Measurements from ENCODE around the gene POMT1. TPM values are rescaled to one million over a fixed set of nuclear protein-coding genes. Genes with fewer than 3 reads are reported as not detected.

POMT1 gene
- total and polyA plus RNA-seq, 2 of the 8 experiments (the other 6 are each of a cell fraction or from before 2014, with no cell fraction given) = 22.3 to 33.2 TPM

GRCh38 chr9:131534721-131535237 is 32.1 kb downstream of the POMT1 start:
- Histone ChIP-seq H2BK12ac (ENCODE audit: low read depth, low read length) (no peak overlapping the region), H4K91ac (replicated peaks; ENCODE audit: insufficient read length, low read length) (no peak overlapping the region), H3K23ac (ENCODE audit: insufficient read length) (no peak overlapping the region), H2BK15ac (ENCODE audit: low read length) (no peak overlapping the region), H3K27ac (ENCODE audit: low read depth, low read length) (no peak overlapping the region), H3K79me1 (ENCODE audit: low read depth, low read length) (0 out of 2 replicates have a peak, but pooled peaks cover 2% of the 10 kb centered on the region), H3K9me3 (ENCODE audit: insufficient read depth in 2 of 2, low read depth in 1 of 2, low read length in 1 of 2) (peaks cover 5 to 7% of the 10 kb centered on the region in 2 experiments), H4K5ac (ENCODE audit: insufficient read length, low read depth, low read length) (no peak overlapping the region), H2AK5ac (ENCODE audit: low read depth, low read length) (no peak overlapping the region), H3K14ac (ENCODE audit: insufficient read length) (no peak overlapping the region), H3K56ac (replicated peaks; ENCODE audit: insufficient read length, low read depth, low read length) (no peak overlapping the region), H3K18ac (ENCODE audit: extremely low read depth, low read length) (no peak overlapping the region), H2BK5ac (ENCODE audit: low read depth, low read length) (no peak overlapping the region), H3K27me3 (replicated peaks in 1 of 4; ENCODE audit: control insufficient read depth in 3 of 4, extremely low read depth in 1 of 4, insufficient read depth in 3 of 4, low read length in 3 of 4) (no peaks in the 10 kb centered on the region), H2BK20ac (ENCODE audit: low read length) (no peak overlapping the region), H2AFZ (ENCODE audit: low read length) (no peak overlapping the region), H2BK120ac (replicated peaks; ENCODE audit: low read depth, low read length) (no peak overlapping the region), H3K9ac (replicated peaks in 1 of 4; ENCODE audit: extremely low read depth in 1 of 4, low read depth in 3 of 4, low read length in 3 of 4) (no peak overlapping the region), H3K4me1 (replicated peaks in 1 of 4; ENCODE audit: control insufficient read depth in 3 of 4, insufficient read depth in 4 of 4, low read length in 3 of 4) (peaks cover 0 to 8% (median 4%) of the 10 kb centered on the region in 4 experiments; a peak in 6 of 7 replicates), H3K4me2 (ENCODE audit: insufficient read depth in 1 of 2, low read depth in 2 of 2, low read length in 2 of 2) (no peak overlapping the region), H3K23me2 (ENCODE audit: low read depth, low read length) (peaks cover 5% of the 10 kb centered on the region; the same call in 1 of the 2 replicates), H3K79me2 (ENCODE audit: control insufficient read depth in 1 of 2, insufficient read depth in 2 of 2, low read length in 2 of 2) (peaks cover 0 to 6% of the 10 kb centered on the region in 2 experiments; a peak in 1 of 4 replicates), H3K36me3 (ENCODE audit: control insufficient read depth in 2 of 4, insufficient read depth in 4 of 4, low read length in 3 of 4) (no peaks in the 10 kb centered on the region), H4K8ac (ENCODE audit: extremely low read depth, insufficient read depth, low read length) (no peak overlapping the region), H3K4me3 (ENCODE audit: extremely low read depth in 1 of 4, insufficient read depth in 2 of 4, low read depth in 3 of 4, low read length in 4 of 4) (no peak overlapping the region), H3K4ac (replicated peaks; ENCODE audit: insufficient read length, low read depth, low read length) (no peak overlapping the region), H4K20me1 (replicated peaks in 1 of 2; ENCODE audit: control insufficient read depth in 1 of 2, insufficient read depth in 2 of 2, low read length in 2 of 2) (no peaks in the 10 kb centered on the region)
- ChIA-PET POLR2A (ENCODE audit: partially characterized antibody) (interaction anchor here (0.8 to 2.3 kb wide), 2 partner anchors 31 to 161 kb away, joined by 3 to 4 read pairs; no protein-coding TSS in a partner anchor), CTCF (ENCODE audit: partially characterized antibody) (no interaction called here)
- 87% methylated on average over 8 of the region's 8 CpGs; no CpG with 5 or more reads in 1 of the 2 experiments for WGBS, 2 experiments (ENCODE audit: extremely low coverage in 1 of 2, insufficient coverage in 1 of 2, insufficient read length in 1 of 2, insufficient replicate concordance in 2 of 2, low coverage in 1 of 2, low lambda C conversion rate in 2 of 2, missing lambda C conversion rate in 1 of 2)
- DNase-seq (ENCODE audit: low read depth in 1 of 2, low spot score in 2 of 2) (no peak), FAIRE-seq (no peak)
- TF ChIP-seq CEBPB (IDR thresholded peaks at IDR 0.05; ENCODE audit: low read depth, low read length) = no peak
- TF ChIP-seq ZNF274 (IDR thresholded peaks at IDR 0.05; ENCODE audit: borderline replicate concordance, extremely low read depth, low read length) = no peak
- TF ChIP-seq RFX5 (IDR thresholded peaks at IDR 0.05; ENCODE audit: borderline replicate concordance, low read depth, low read length) = no peak
- no peak for TF ChIP-seq SP1 (IDR thresholded peaks at IDR 0.05; ENCODE audit: low read depth, low read length)
- no peak for TF ChIP-seq TAF1 (IDR thresholded peaks at IDR 0.05; ENCODE audit: low read depth, low read length)
- TF ChIP-seq TBP (IDR thresholded peaks at IDR 0.05; ENCODE audit: low read depth, low read length) = no peak
- TF ChIP-seq SP2 (IDR thresholded peaks at IDR 0.05; ENCODE audit: low read length) = no peak
- no peak for TF ChIP-seq CHD2 (IDR thresholded peaks at IDR 0.05; ENCODE audit: low read length)
- TF ChIP-seq SP4 (IDR thresholded peaks at IDR 0.05; ENCODE audit: low read length) = no peak
- TF ChIP-seq HDAC2 (IDR thresholded peaks at IDR 0.05; ENCODE audit: borderline replicate concordance in 1 of 2, low read depth in 2 of 2, low read length in 2 of 2) = no peak
- TF ChIP-seq POU5F1 (IDR thresholded peaks at IDR 0.05; ENCODE audit: low read depth, low read length) = no peak
- no peak for TF ChIP-seq ASH2L (IDR thresholded peaks at IDR 0.05; ENCODE audit: low read length)
- TF ChIP-seq MAFK (IDR thresholded peaks at IDR 0.05; ENCODE audit: low read depth, low read length) = no peak
- no peak for TF ChIP-seq CTBP2 (IDR thresholded peaks at IDR 0.05; ENCODE audit: borderline replicate concordance, insufficient read depth, insufficient read length, low read length)
- TF ChIP-seq TEAD4 (IDR thresholded peaks at IDR 0.05; ENCODE audit: low read depth, low read length) = no peak
